H9 (cell line): Measurements from ENCODE around the gene SLC25A41. TPM values are rescaled to one million over a fixed set of nuclear protein-coding genes. Genes with fewer than 3 reads are reported as not detected.

Source experiments
- DNase-seq: peaks from one replicate; pipeline ENCODE4 v3.0.0-alpha.2; 2017
- H2AFZ ChIP-seq: one replicate; pipeline ENCODE4 v1.6.1; 2013; ENCODE audit warnings: mild to moderate bottlenecking, low read length, control low read depth, moderate library complexity
- H2AK5ac ChIP-seq: 2 replicates; pipeline ENCODE4 v1.6.1; 2013; ENCODE audit warnings: low read length, control low read depth, mixed read lengths; ENCODE audit not compliant: insufficient read length
- H2BK120ac ChIP-seq: one replicate; pipeline ENCODE4 v1.6.1; 2013; ENCODE audit warnings: low read depth, mild to moderate bottlenecking, low read length, control low read depth, inconsistent platforms; ENCODE audit not compliant: poor library complexity, severe bottlenecking
- H2BK12ac ChIP-seq: 2 replicates; pipeline ENCODE4 v1.6.1; 2013; ENCODE audit warnings: low read length, control low read depth, mixed read lengths, low read depth; ENCODE audit not compliant: insufficient read length
- H2BK15ac ChIP-seq: 2 replicates; pipeline ENCODE4 v1.6.1; 2013; ENCODE audit warnings: low read depth, low read length, control low read depth
- H2BK20ac ChIP-seq: one replicate; pipeline ENCODE4 v1.6.1; 2013; ENCODE audit warnings: low read depth, mild to moderate bottlenecking, low read length, control low read depth, inconsistent platforms; ENCODE audit not compliant: poor library complexity, severe bottlenecking
- H2BK5ac ChIP-seq: 2 replicates; pipeline ENCODE4 v1.6.1; 2013; ENCODE audit warnings: low read length, control low read depth, mixed read lengths; ENCODE audit not compliant: insufficient read length
- H3K14ac ChIP-seq: 2 replicates; pipeline ENCODE4 v1.6.1; 2013; ENCODE audit warnings: low read length, control low read depth; ENCODE audit not compliant: insufficient read depth
- H3K18ac ChIP-seq: 2 replicates; pipeline ENCODE4 v1.6.1; 2013; ENCODE audit warnings: low read depth, mild to moderate bottlenecking, mixed read lengths, low read length, control low read depth; ENCODE audit not compliant: insufficient read length
- H3K23ac ChIP-seq: 2 replicates; pipeline ENCODE4 v1.6.1; 2013; ENCODE audit warnings: low read length, control low read depth, mixed read lengths, low read depth; ENCODE audit not compliant: insufficient read length
- H3K23me2 ChIP-seq: 2 replicates; pipeline ENCODE4 v1.6.1; 2013; ENCODE audit warnings: low read depth, mild to moderate bottlenecking, mixed read lengths, low read length, control low read depth; ENCODE audit not compliant: insufficient read length, poor library complexity, severe bottlenecking
- H3K27ac ChIP-seq: 2 replicates; pipeline ENCODE4 v1.5.1; 2013; ENCODE audit warnings: low read length, control low read depth, mixed read lengths, low read depth; ENCODE audit not compliant: insufficient read length
- H3K27me3 ChIP-seq: 2 replicates; pipeline ENCODE4 v1.6.1; 2013; ENCODE audit warnings: low read length, control low read depth, inconsistent platforms; ENCODE audit not compliant: insufficient read depth
- H3K4ac ChIP-seq: 2 replicates; pipeline ENCODE4 v1.6.1; 2013; ENCODE audit warnings: low read depth, mild to moderate bottlenecking, control low read depth, inconsistent platforms, low read length, moderate library complexity
- H3K4me1 ChIP-seq: 2 replicates; pipeline ENCODE4 v1.6.1; 2013; ENCODE audit warnings: low read length, control low read depth, inconsistent platforms; ENCODE audit not compliant: insufficient read depth
- H3K4me2 ChIP-seq: 2 replicates; pipeline ENCODE4 v1.6.1; 2013; ENCODE audit warnings: low read length, control low read depth, mixed read lengths; ENCODE audit not compliant: insufficient read length, insufficient read depth
- H3K56ac ChIP-seq: 2 replicates; pipeline ENCODE4 v1.6.1; 2013; ENCODE audit warnings: low read depth, mild to moderate bottlenecking, mixed read lengths, low read length, control low read depth; ENCODE audit not compliant: insufficient read length
- H3K79me1 ChIP-seq: 2 replicates; pipeline ENCODE4 v1.6.1; 2013; ENCODE audit warnings: low read depth, mild to moderate bottlenecking, moderate library complexity, low read length, control low read depth, inconsistent platforms; ENCODE audit not compliant: insufficient read depth, poor library complexity, severe bottlenecking
- H3K79me2 ChIP-seq: 2 replicates; pipeline ENCODE4 v1.6.1; 2013; ENCODE audit warnings: low read length, control low read depth, inconsistent platforms; ENCODE audit not compliant: insufficient read depth
- H3K9ac ChIP-seq: 2 replicates; pipeline ENCODE4 v1.6.1; 2013; ENCODE audit warnings: low read length, control low read depth, mixed read lengths; ENCODE audit not compliant: insufficient read length; ENCODE audit errors: extremely low read depth
- H3K9me3 ChIP-seq: one replicate; pipeline ENCODE4 v1.6.1; 2013; ENCODE audit warnings: low read depth, low read length, inconsistent platforms; ENCODE audit not compliant: control insufficient read depth
- H3T11ph ChIP-seq: one replicate; pipeline ENCODE4 v1.6.1; 2013; ENCODE audit warnings: mild to moderate bottlenecking, low read length, control low read depth, inconsistent platforms
- H4K20me1 ChIP-seq: one replicate; pipeline ENCODE4 v1.6.1; 2013; ENCODE audit not compliant: control insufficient read depth, insufficient read length, insufficient read depth
- H4K5ac ChIP-seq: 2 replicates; pipeline ENCODE4 v1.6.1; 2013; ENCODE audit warnings: low read depth, mild to moderate bottlenecking, mixed read lengths, low read length, control low read depth; ENCODE audit not compliant: insufficient read length
- H4K8ac ChIP-seq: replicated peaks from 2 replicates; pipeline ENCODE4 v1.6.1; 2013; ENCODE audit warnings: low read length, control low read depth, mixed read lengths, low read depth; ENCODE audit not compliant: insufficient read length
- H4K91ac ChIP-seq: 2 replicates; pipeline ENCODE4 v1.6.1; 2013; ENCODE audit warnings: low read depth, mild to moderate bottlenecking, moderate library complexity, mixed read lengths, low read length, control low read depth; ENCODE audit not compliant: insufficient read length
- H3K27ac Mint-ChIP-seq, 3 experiments: 2 replicates in 2 of 3; 3 replicates in 1 of 3; pipeline ENCODE4 v1.8.0; 2020 to 2021; ENCODE audit warnings: mixed read lengths in 3 of 3, mild to moderate bottlenecking in 1 of 3, moderate library complexity in 1 of 3
- H3K27me3 Mint-ChIP-seq: 2 replicates; pipeline ENCODE4 v1.8.0; 2021; ENCODE audit warnings: low read depth, mild to moderate bottlenecking, moderate library complexity, mixed read lengths
- H3K36me3 Mint-ChIP-seq, 3 experiments: 2 replicates in 2 of 3; 3 replicates in 1 of 3; pipeline ENCODE4 v1.8.0; 2020 to 2021; ENCODE audit warnings: low read depth in 3 of 3, mixed read lengths in 3 of 3; ENCODE audit not compliant: insufficient read depth in 1 of 3
- H3K4me1 Mint-ChIP-seq, 2 experiments: 2 replicates each; pipeline ENCODE4 v1.8.0; 2020; ENCODE audit warnings: mixed read lengths in 2 of 2
- H3K4me3 Mint-ChIP-seq, 2 experiments: 2 replicates in 1 of 2; 3 replicates in 1 of 2; pipeline ENCODE4 v1.8.0; 2020 to 2021; ENCODE audit warnings: mild to moderate bottlenecking in 2 of 2, mixed read lengths in 2 of 2, moderate library complexity in 1 of 2
- H3K9me3 Mint-ChIP-seq, 2 experiments: 2 replicates in 1 of 2; 3 replicates in 1 of 2; pipeline ENCODE4 v1.8.0; 2020; ENCODE audit warnings: mild to moderate bottlenecking in 2 of 2, mixed read lengths in 2 of 2, moderate library complexity in 1 of 2
- WGBS: extraction: QIAGEN DNeasy Blood & Tissue Kit; methylation state at CpG from one replicate; pipeline ENCODE4 v1.1.7; 2013; ENCODE audit warnings: missing lambda C conversion rate, low lambda C conversion rate, mixed read lengths; ENCODE audit not compliant: insufficient read length; ENCODE audit errors: extremely low coverage; 5-methylcytosine and 5-hydroxymethylcytosine counted together
- total RNA-seq: library from RNA; stranded (reverse); gene quantifications from 2 replicates; pipeline ENCODE4 v1.2.1, GENCODE V29; 2021
- TF ChIP-seq, protein P1 (sequence below): fragments of 200-600 bp; sonication (generic); conservative IDR thresholded peaks from 3 replicates; pipeline ENCODE4 v1.8.0; 2021; ENCODE audit warnings: antibody characterized with exemption, mild to moderate bottlenecking

Gene SLC25A41
- total RNA-seq, 1 experiment from 2014 or later, result 0.20 TPM

GRCh38 chr19:6482343-6482686 lies 48.8 kb upstream of the SLC25A41 start:
- no peak overlapping the region for H3K23ac ChIP-seq
- H3K27ac ChIP-seq, result no peak overlapping the region
- no peak overlapping the region for H3K14ac ChIP-seq
- H3K79me1 ChIP-seq, result no peaks in the 10 kb centered on the region
- no peak overlapping the region for H4K91ac ChIP-seq
- no peak overlapping the region for H2AFZ ChIP-seq
- Mint-ChIP-seq H3K4me3 (no peak overlapping the region), H3K36me3 (no peaks in the 10 kb centered on the region), H3K27me3 (peaks cover 6% of the 10 kb centered on the region), H3K27ac (no peak overlapping the region), H3K4me1 (peaks cover 9 to 15% of the 10 kb centered on the region in 2 experiments), H3K9me3 (no peaks in the 10 kb centered on the region)
- no peak overlapping the region for H2AK5ac ChIP-seq
- TF ChIP-seq, protein P1, sequence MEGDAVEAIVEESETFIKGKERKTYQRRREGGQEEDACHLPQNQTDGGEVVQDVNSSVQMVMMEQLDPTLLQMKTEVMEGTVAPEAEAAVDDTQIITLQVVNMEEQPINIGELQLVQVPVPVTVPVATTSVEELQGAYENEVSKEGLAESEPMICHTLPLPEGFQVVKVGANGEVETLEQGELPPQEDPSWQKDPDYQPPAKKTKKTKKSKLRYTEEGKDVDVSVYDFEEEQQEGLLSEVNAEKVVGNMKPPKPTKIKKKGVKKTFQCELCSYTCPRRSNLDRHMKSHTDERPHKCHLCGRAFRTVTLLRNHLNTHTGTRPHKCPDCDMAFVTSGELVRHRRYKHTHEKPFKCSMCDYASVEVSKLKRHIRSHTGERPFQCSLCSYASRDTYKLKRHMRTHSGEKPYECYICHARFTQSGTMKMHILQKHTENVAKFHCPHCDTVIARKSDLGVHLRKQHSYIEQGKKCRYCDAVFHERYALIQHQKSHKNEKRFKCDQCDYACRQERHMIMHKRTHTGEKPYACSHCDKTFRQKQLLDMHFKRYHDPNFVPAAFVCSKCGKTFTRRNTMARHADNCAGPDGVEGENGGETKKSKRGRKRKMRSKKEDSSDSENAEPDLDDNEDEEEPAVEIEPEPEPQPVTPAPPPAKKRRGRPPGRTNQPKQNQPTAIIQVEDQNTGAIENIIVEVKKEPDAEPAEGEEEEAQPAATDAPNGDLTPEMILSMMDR, result no peak
- no peaks in the 10 kb centered on the region for H3K79me2 ChIP-seq
- H4K5ac ChIP-seq, result no peak overlapping the region
- H3T11ph ChIP-seq, result no peak overlapping the region
- no peak overlapping the region for H2BK15ac ChIP-seq
- WGBS, result no CpG with 5 or more reads among the region's 8 CpGs
- H2BK20ac ChIP-seq, result no peak overlapping the region
- no peaks in the 10 kb centered on the region for H3K9me3 ChIP-seq
- H3K9ac ChIP-seq, result no peak overlapping the region
- no peaks in the 10 kb centered on the region for H3K23me2 ChIP-seq
- no peak overlapping the region for H3K56ac ChIP-seq
- no peak for DNase-seq
- H2BK12ac ChIP-seq, result no peak overlapping the region
- H4K20me1 ChIP-seq, result no peaks in the 10 kb centered on the region
- no peak overlapping the region for H3K4ac ChIP-seq
- no peak overlapping the region for H2BK120ac ChIP-seq
- H3K18ac ChIP-seq, result no peak overlapping the region
- no peak overlapping the region for H2BK5ac ChIP-seq
- no peak overlapping the region for H4K8ac ChIP-seq
- H3K4me2 ChIP-seq, result no peak overlapping the region
- no peaks in the 10 kb centered on the region for H3K4me1 ChIP-seq
- no peaks in the 10 kb centered on the region for H3K27me3 ChIP-seq
